ENCODE data around the gene LRRC8B.
"Not testable (repeated sequence)": the region's sequence is repeated elsewhere in the genome, so short reads cannot be mapped to it uniquely, and the experiment has no call there.

Gene LRRC8B

DNA sequence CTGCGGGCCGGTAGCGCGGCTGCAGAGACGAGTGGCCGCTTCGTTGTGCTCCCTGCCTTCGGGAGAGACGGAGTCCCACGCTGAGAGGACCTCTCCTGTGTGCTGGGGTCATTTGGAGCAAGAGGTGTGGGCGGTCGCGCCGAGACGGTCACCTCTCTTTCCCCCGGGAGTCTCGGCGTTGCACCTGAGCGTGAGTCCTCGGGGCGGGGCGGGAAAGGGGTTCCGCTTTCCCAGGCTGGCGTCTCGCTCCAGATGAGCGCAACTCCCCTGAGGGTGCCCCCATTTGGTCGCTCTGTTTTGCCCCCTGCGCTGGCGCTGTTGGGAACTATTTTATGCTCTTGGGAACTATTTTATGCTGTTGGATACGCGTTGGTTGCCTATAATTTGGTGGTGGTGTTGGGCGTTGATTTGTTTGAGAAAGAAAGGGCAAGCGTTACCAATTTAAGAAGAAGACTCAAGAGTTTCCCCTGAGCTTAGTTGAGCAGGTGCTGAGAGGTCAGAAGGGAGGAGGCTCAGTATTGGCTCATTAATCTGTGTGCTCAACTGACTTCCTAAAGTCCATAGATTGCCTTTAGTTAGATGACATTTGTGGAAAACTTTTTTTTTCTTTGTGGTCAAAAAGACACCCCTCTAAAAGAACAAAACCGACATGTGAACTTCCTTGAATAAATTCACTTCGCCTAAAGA is 683 bp downstream of the LRRC8B start:
- peak; percentile 44 to 59 for DNase-seq

DNA sequence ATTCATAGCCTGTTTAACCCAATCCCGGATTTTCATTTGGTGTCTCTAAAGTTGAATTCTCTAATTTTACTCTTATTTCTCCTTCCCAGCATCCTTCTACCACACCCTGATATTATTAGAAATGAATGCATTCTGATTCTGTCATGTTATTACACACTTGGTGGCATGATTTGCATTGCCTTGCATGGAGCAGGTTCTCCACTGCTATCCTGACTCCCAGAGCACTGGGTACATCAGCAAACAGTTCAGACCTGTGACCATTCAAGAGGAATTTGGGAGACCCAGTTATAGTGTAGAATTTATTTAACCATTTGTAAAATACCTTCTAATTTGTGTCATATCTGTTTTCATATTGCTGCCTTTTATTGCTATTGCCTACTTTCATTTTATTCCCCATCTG is 2.6 kb downstream of the LRRC8B start:
- no peak for DNase-seq

DNA sequence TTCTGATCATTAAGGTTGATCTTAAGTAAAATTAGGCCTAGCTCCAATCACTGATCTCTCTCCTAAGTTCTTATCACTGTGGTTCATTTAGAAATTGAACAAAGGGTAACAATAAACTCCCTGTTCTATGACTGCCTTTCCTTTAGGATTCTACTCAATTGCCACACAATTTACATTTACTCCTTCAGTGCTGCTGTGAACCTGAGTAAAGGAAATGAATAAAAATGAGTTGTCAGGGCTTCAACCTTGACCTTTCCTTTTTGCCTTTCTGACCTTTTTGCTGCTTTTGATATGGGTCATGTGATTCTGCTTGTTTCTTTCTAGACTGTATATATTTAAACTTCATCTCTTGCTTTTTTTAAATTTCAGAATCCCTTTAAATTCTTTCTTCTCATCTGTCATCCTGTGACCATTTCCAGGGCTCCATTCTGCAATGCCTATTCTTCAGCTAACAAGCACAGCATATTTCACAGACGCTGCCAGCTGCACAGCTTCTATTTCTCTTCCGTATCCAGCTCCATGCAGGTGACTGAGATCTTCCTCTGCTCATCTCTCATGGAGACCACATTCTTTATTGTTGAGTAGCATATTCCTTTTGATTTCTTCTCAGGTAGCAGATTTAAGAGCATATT is 3.2 kb downstream of the LRRC8B start:
- DNase-seq = no peak

DNA sequence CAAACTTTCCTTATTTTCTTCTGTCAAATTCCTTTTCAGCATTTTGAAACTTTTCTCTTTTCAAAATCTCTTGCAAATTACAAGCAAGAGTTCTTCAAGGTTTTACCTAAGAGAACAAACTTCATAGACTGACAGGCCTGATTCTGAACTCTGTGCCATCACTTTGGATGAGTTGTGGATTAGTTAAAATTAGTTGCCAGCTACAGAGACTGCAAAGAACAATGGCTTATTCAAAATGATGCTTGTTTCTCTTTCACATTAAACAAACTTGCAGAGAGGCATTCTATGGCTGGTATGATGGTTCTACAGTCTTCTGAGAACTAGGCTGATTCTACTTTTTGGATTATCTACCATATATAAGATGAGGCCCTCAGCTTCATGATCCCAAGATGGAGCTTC is 3.8 kb downstream of the LRRC8B start:
- DNase-seq = no peak

DNA sequence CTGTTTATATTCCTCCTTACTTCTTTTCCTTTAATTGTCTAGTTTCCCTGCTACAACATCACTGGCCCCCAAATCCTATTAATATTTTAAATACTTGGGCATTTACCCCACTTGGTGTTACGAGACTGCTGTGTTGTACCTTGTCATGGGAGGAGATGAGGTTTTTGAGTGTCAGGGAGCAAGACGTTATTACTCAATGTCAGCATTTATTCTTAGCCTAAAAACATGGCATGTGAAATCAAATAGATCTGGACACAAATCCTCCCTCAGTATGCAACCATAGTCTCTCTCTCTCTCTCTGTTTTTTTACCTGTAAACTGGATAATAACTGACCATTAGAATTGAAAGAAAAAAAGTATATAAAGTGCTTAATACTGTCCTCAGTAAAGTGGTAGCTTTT is 4.6 kb downstream of the LRRC8B start:
- DNase-seq = no peak

DNA sequence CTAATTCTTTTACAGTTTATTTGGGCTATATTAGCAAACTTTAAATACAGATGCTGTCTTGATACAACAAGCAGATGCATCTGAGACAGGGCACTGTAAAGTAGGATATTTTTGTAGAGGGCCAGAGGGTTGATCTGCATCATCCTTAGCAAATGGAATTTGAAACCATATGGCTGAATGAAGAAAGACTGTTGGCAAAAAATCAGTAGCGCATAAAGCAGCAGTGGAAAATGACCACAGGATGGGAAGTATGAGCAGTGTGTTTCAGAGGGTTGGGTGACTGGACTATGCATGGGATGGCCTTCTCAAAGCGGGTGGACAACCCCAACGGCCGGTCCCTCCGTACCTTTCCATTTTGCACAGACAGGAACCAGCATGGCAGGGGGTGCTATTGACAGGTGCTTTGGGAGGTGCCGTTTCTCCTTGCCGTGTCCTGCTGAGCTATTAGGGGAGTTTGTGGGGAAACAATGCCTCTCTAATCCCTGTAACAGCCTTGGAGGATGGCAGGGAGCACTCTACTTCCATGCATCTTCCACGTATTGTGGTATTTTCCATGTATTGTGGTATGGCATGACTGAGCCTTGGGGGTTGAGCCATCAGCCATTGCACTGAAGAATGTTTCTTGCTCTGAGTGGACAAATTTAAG is 5.9 kb downstream of the LRRC8B start:
- no peak for DNase-seq

DNA sequence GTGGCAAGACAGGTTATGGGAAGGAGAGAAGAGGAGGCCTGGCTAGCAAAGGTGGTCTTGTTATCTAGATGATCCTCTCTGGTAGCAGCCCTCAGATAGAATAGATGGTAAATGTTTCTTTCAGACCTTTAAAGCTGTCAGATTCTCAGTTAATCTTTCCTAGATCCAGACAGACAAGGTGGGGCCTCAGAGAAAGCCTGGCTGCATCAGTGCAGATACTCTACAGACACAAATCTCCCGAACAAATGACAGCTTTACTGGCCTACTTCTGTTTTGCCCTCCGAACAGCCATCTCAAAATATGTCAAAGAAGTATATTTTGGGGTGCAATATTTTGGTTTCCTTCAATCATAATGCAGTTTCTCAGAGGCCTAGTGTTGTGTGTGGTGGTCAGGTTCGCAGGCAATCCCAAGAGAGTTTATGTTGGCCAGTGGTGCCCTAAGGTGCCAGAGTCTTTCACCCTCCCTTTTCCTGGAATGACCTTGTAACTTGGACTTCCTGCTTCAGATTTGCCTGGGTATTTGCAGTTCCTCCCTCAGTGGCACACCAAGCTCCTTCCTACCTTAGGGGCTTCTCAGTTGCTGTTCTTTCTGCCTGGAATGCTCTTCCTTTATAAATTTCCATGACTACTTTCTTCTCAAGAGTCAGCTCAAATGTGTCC is 7.0 kb downstream of the LRRC8B start:
- DNase-seq = no peak

DNA sequence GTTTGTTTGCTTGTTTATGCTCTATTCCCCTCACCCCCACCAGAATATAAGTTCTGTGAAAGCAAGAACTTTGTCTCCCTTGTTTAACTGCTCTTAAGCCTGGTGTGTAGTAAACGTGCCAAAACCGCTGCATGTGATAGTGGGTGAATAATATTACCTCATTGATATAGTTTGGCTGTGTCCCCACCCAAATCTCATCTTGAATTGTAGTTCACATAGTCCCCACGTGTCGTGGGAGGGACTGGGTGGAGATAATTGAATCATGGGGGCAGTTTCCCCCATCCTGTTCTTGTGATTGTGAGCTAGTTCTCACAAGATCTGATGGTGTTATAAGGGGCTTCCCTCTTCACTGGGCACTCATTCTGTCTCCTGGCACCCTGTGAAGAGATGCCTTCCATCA is 7.6 kb downstream of the LRRC8B start:
- no peak for DNase-seq

DNA sequence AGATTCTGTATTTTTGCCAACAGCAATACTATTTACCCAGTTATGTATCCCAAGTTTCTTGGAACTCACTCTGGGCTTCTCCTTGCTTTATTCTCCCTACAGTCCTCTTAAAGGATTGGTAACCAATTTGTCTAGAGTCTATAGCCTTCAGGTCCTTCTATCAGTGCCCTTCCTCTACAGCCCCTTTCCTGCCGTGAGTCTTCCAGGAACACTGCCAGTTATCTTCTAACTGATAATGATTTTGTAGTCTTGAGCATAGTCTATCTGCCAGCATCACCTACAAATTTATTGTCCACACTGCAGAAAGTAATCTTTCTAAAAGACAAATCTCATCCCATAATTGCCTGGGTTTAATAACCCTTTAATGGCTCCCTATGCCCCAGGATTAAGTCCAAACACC is 8.2 kb downstream of the LRRC8B start:
- no peak for DNase-seq

DNA sequence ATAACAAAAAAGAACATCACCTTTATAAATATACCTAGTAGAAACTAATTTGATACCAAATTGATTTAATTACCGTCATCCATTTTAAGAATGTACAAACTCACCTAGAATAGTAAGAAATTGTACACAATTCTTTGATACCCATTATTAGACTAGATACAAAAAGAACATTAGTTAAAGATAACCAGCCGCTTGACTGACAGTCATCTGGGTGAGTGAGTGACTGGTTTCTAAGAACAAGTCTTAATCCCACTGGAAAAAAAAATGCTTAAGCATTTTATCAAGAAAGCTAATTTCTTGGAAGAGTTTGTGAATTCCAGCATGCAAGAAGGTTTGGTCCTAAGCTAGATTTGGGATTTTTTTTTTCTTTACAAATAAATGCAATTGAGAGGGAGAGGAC is 10.9 kb downstream of the LRRC8B start:
- no peak for DNase-seq

DNA sequence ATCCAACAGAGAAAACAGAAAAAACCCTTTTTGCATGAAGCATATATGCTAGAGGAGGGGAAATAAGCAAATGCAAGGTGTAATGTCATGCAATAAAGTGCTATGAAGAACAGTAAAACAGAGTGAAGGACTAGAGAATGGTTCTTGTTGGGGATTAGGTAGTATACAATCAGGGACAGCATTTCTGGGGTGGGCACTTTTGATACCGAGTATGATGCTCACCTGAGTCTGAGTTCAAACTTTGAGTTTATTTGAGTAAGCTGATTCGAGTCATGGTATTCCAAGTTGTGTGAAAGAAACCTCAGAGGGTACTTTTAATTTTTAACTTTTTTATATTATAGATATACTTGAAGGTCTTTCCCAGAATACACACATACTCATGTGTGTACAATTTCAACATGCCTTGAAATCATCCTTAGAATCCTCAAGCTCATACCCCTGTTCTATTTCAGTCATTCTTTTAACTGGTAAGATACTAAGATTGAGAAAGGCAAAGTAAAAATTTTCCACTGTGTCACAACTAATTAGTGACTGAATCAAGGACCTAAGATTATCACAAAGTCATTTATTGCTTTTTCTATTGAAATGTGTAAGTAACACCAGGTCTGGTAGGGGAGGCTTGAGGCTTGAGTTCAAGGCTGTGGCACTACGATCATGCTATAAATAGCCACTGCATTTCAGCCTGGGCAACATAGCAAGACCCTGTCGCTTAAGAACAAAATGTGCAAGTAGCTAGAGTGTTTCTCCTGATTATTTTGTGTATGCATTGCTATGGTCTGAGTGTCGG is 12.1 kb downstream of the LRRC8B start:
- no peak for DNase-seq

DNA sequence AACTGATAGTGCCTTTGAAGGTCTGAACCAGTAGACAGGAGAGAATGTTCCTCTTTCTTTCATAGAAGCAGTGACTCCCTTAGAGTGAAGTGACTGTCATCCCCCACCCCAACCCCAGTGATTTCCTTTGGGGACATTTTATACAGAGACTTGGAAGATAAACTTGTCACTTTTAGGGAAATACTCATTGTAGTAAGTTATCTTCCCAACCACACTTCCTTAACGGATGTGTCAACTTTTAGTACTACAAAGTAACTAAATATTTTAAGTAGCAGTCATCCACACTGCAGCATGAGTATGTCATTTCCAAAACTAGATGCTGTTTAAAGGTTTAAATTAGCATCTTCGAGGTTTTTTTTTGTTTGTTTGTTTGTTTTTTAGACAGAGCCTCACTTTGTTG is 13.7 kb downstream of the LRRC8B start:
- DNase-seq = peak in 1 of 2 donors; percentile 5

DNA sequence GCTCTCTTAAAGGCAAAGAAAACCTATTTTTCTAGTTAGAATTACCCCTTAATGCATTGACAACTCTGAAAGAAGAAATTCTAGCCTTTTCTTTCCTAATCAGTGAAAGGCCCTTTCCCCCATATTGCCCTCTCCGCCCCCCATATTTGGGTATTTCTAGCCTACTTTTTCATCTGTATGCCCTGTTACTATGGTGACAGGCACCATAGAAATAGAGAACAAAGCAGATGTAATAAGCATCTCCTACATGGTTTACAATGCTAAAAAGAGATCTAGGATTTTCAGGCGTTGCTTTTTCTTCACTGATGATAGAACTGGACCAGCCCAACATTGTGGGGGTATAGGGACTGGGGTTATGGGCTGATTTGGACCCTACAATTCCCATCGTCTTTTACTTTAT is 14.5 kb downstream of the LRRC8B start:
- DNase-seq = no peak

DNA sequence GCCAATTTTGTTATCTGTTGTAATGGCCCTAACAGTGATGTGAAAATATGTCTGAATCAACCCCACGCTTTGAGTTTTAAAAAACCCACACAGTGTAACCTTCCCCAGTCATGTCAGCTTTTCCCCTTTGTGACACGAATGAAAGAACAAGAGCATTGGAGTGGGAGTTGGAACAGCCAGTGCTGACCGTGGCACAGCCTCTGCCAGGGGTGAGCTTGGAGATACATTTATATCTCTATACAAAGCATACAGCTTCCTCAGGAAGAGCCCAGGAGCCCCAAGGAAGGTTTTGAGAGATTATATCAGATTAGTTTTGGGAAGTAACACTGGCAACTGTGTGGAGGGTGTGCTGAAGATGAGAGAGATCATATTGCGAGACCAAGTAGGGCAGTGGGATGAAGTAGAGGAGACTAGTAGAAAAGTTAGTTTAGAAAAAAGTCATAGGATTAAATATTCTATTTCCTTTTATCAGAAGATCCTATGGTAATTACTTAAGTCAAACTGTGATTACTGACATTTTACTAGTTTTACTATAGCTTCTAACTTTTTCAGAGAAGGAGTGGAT is 15.9 kb downstream of the LRRC8B start:
- no peak for DNase-seq

DNA sequence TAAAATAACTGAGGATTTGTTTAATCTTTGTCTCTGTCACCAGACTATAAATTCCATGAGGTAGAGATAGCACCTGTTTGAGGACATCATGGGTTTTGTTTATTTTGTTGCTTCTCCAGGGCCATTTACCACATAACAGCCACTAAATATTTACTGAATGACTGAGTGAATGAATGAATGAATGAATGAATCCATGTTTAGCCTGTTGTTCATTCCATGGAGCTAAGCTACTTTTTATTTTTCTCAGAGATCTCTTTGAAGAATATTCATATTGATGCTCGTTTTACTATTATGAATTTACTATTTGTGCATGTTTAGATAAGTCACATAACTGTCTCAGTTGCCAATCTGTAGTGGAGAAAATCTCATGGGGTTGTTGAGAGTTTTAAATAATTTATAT is 17.7 kb downstream of the LRRC8B start:
- DNase-seq = no peak

DNA sequence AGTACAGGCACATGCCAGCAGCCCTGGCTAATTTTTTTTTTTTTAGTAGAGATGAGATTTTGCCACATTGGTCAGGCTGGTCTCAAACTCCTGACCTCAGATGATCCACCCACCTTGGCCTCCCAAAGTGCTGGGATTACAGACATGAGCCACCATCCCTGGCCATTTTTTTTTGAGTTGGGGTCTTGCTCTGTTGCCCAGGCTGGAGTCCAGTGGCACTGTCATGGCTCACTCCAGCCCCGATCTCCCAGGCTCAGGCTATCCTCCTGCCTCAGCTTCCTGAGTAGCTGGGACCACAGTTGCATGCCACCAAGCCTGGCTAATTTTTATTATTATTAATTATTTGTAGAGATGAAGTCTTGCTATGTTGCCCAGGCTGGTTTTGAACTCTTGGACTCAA is 19.0 kb downstream of the LRRC8B start:
- not testable (repeated sequence) for DNase-seq

DNA sequence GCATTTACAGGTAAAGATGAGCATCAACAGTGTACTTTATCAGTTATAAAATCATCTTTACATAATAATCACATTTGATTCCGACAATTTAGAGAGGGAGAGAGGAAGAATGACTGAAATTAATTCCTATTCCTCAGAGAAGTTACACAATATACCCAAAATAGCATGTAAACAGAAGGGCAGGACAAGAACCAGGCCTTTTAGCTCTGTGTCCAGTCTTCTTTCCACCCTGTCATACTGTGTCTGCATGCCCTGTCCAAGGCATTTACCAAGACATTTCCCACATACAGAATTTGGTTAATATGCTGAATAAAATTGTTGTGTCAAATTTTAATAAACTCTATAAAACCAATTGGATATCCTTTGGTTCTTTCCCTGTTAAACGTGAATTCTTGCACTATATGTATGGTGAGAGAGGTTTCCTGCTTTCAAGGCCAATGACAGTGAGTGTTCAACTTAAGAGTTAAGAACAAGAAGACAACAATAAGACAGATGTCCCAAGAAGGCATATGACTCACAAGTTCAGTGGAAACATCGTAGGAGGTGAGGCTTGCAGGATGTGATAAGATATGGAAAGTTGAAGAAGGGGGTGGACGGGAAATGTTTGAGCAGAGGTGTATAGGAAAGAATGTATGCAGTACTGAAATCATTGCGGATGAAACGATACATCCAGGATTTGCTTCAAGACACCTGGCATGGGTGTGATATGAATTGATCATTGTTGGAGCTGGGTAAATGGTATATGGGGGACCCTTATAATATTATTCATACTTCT is 20.8 kb downstream of the LRRC8B start:
- no peak for DNase-seq

DNA sequence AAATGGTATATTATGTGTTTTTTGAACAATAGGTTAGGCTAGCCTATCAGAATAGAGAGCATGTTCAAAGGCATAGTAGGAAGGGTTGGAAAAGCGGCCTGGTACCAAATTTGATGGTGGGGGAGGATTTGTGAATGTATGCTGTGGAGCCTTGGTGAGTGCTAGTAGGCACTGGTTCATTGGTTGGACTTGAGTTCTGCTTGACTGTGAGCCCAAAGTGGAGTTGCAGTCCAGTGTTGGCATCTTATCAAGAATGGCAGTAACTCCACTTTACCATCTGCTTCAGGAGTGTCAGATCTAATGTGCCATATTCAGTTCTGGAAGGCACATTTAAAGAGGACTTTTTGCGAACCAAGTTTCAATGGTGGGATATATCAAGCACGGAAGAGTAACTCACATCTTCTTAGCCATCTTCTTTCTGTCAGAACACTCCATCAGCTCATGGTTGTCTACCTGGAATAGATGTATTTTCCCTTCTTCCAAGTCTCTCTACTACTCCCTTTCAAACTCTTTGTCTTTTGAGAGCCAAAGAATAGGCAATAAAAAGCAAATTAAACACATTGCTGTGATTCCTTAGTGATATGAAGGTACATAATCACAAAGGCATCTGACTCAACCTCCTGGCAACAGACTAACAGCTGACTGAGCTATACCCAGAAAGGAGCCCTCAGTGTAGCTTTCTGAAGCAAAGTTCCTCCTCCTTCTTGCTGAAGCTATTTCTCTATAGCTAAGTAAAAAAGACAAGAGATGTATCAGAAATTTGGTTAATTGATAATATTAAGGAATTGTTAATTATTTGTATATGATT is 21.7 kb downstream of the LRRC8B start:
- DNase-seq = no peak

DNA sequence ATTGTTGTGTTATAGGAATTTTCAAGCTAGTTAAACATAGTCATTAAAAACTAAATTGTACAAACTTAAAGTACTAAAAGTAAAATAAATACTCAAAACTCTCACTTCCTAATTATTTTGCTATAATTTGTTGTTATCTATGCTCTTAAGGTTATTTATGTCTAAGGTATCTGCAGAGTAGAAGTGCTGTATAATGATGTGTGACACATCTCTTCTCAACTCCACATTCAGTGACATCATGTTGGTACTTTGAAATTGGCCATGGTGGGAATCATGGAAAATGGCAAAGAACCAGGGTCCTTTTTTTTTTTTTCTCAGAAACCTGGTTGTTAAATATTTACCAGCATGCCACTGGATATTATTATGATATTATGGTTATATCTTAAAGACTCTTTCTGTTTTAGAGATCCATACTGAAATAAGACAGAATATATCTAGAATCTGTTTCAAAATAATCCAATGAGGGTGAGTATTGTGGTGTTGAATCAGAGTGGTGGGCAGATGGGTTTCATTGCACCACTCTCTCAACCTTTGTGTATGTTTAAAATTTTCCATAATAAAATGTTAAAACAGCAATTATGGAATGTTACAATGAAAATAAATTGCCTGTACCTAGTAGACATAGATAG is 22.4 kb downstream of the LRRC8B start:
- DNase-seq = no peak

DNA sequence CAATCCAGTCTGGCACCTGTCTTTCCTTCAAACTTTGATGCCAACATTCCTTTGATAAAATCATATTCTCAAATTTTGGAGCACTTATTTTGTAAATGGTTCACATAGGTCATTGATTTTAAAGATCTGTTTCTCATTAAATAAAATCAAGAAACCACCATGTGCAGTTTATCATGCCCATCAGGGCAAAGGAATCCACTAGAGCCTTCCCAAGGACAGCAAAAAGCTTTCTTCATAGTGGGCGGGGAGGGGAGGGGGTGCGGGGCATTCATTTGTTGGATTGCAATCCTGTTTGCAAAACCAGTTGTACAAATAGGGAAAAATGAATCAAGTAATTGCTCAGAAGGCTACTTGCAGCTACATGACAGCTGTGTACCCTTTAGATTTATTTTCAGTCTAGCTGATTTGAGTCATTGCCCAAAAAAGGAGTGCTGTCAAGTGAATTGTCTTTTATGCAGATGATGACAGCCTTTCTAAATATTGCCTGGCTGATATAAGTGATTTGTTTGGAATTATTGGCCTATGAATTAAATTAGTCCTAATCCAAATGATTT is 23.0 kb downstream of the LRRC8B start:
- DNase-seq = no peak

Data from CD4-positive, alpha-beta T cell treated with Interleukin-1 beta for 1 hour (primary cell).